Ishikawa (cell line): ENCODE measurements around the gene EIF4E.

Source experiments
- EGR1 ChIP-seq: IDR thresholded peaks from 2 replicates; pipeline ENCODE4 v1.6.1; 2012
- EP300 ChIP-seq: IDR thresholded peaks from 2 replicates; pipeline ENCODE4 v1.6.1; 2012; ENCODE audit warnings: borderline replicate concordance
- FOXM1 ChIP-seq: IDR thresholded peaks from 2 replicates; pipeline ENCODE4 v1.6.1; 2012; ENCODE audit warnings: low read depth, borderline replicate concordance
- MAX ChIP-seq: IDR thresholded peaks from 2 replicates; pipeline ENCODE4 v1.6.1; 2012
- RAD21 ChIP-seq: IDR thresholded peaks from 2 replicates; pipeline ENCODE4 v1.6.1; 2012; ENCODE audit warnings: low read depth
- YY1 ChIP-seq: IDR thresholded peaks from 2 replicates; pipeline ENCODE4 v1.6.1; 2012; ENCODE audit warnings: low read depth

- TF ChIP-seq EP300 (no peak), EGR1 (no peak), RAD21 (no peak), YY1 (no peak), FOXM1 (no peak), MAX (no peak)
Measured at GRCh38 chr4:98905297-98905696, 23.6 kb downstream of the EIF4E start.
